ENCODE results near the gene NXT1. TPM values are rescaled to one million over a fixed set of nuclear protein-coding genes. Genes with fewer than 3 reads are reported as not detected.

Gene NXT1
- total and polyA plus RNA-seq, 2 donors (not counting 1 experiment from before 2014, with no cell fraction given) = 21.4 to 147 TPM

DNA sequence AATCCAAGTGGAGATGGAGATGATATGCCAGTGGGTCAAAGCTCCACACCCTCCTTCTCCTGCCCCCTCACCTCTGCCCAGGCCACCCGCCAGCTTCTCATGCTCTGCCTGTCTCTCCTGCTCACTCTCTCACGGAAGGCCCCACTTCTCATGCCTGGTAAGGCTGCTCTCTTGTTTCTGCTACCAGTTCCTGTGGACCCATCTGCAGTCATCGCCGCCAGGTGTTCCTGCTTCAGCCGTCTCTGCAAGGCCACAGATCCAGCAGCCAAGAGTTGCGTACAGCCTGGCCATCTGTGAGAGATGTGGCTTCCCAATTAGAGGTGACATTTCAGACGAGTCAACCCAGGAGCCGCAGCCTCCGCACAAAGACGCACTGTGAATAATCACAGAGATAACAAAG lies 40.8 kb upstream of the NXT1 start:
- ATAC-seq (ENCODE audit: low read depth) = no peak
- no peak overlapping the region for H3K27ac Mint-ChIP-seq
- ChIA-PET POLR2A (no interaction called here), CTCF (no interaction called here)
- no peaks in the 10 kb centered on the region for H3K36me3 ChIP-seq (replicated peaks in 1 of 2; ENCODE audit: control extremely low read depth in 1 of 2, control insufficient read depth in 1 of 2, extremely low read depth in 1 of 2, insufficient read depth in 2 of 2, low read length in 1 of 2)
- 95% methylated on average over 10 of the region's 10 CpGs for WGBS (ENCODE audit: insufficient coverage)
- no peak overlapping the region for H2AFZ ChIP-seq (ENCODE audit: insufficient read depth, low read depth, low read length, poor library complexity, severe bottlenecking)
- no peak for TF ChIP-seq EZH2 (IDR thresholded peaks at IDR 0.05; ENCODE audit: borderline replicate concordance, insufficient read depth, low read depth, low read length, poor library complexity, severe bottlenecking)
- TF ChIP-seq, protein P1, sequence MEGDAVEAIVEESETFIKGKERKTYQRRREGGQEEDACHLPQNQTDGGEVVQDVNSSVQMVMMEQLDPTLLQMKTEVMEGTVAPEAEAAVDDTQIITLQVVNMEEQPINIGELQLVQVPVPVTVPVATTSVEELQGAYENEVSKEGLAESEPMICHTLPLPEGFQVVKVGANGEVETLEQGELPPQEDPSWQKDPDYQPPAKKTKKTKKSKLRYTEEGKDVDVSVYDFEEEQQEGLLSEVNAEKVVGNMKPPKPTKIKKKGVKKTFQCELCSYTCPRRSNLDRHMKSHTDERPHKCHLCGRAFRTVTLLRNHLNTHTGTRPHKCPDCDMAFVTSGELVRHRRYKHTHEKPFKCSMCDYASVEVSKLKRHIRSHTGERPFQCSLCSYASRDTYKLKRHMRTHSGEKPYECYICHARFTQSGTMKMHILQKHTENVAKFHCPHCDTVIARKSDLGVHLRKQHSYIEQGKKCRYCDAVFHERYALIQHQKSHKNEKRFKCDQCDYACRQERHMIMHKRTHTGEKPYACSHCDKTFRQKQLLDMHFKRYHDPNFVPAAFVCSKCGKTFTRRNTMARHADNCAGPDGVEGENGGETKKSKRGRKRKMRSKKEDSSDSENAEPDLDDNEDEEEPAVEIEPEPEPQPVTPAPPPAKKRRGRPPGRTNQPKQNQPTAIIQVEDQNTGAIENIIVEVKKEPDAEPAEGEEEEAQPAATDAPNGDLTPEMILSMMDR (IDR thresholded peaks at IDR 0.05) = no peak
- H3K4me3 ChIP-seq (ENCODE audit: control extremely low read depth in 1 of 5, extremely low read depth in 1 of 5, insufficient read depth in 1 of 5, low read depth in 2 of 5, low read length in 4 of 5) = no peak overlapping the region
- no peak for DNase-seq
- no peaks in the 10 kb centered on the region for H3K9me3 Mint-ChIP-seq (ENCODE audit: insufficient read depth)
- H3K27ac ChIP-seq (ENCODE audit: low read length in 2 of 2) = no peak overlapping the region
- H3K4me1 ChIP-seq (ENCODE audit: control insufficient read depth in 2 of 2, insufficient read depth in 2 of 2, low read length in 2 of 2) = no peaks in the 10 kb centered on the region
- no peak overlapping the region for H3K4me2 ChIP-seq (replicated peaks; ENCODE audit: low read depth, low read length, poor library complexity, severe bottlenecking)
- H3K9me3 ChIP-seq (ENCODE audit: control extremely low read depth in 1 of 3, control insufficient read depth in 2 of 3, insufficient read depth in 1 of 3, low read length in 2 of 3) = no peaks in the 10 kb centered on the region
- H3K27me3 Mint-ChIP-seq = peaks cover 6% of the 10 kb centered on the region
- intact Hi-C loops (cut with micrococcal nuclease) = no loop called here
- no peaks in the 10 kb centered on the region for H3K27me3 ChIP-seq (replicated peaks in 1 of 4; ENCODE audit: control extremely low read depth in 1 of 4, control insufficient read depth in 3 of 4, insufficient read depth in 4 of 4, low read length in 3 of 4)
- H3K4me3 Mint-ChIP-seq = no peak overlapping the region
- H3K79me2 ChIP-seq (ENCODE audit: control insufficient read depth, insufficient read depth, low read length) = no peaks in the 10 kb centered on the region
- H4K20me1 ChIP-seq (ENCODE audit: control insufficient read depth, insufficient read depth, low read length, poor library complexity, severe bottlenecking) = no peaks in the 10 kb centered on the region
- H3K9ac ChIP-seq (ENCODE audit: low read length) = no peak overlapping the region
- H3K4me1 Mint-ChIP-seq = no peaks in the 10 kb centered on the region

DNA sequence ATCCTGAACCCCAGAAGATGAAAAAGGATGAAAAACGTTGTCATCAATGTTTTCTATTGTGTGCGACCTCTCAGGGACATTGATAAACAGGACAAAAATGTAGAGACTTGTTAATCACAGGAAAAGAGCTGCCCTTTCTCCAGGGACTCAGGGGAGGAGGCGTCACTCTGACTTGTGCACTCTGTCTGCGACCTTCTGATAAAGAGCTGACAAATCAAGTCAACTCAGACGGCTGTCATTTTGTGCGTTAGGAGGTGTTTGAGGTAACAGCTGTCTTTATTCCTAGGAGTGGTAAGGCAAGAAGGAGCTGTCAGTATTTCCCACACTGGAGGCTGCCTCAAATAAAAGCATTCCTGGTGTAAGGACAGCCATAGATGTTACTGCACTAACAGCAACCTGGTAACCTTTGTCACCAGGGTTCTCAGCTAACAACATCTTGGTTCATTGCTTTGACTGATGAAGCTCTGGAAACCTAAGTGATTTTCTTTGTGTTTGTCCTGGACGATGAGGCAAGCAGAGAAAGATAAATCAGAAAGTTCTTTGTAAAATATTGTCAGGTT lies 38.6 kb upstream of the NXT1 start:
- no peak overlapping the region for H3K27ac Mint-ChIP-seq
- 52% methylated on average over 4 of the region's 7 CpGs for WGBS (ENCODE audit: insufficient coverage)

More for the DNA sequence above, 38.6 kb upstream of the NXT1 start:
- Mint-ChIP-seq H3K9me3 (ENCODE audit: insufficient read depth) (no peaks in the 10 kb centered on the region), H3K27me3 (peaks cover 14% of the 10 kb centered on the region), H3K4me1 (no peaks in the 10 kb centered on the region), H3K4me3 (no peak overlapping the region)
- Histone ChIP-seq H3K79me2 (ENCODE audit: control insufficient read depth, insufficient read depth, low read length) (no peaks in the 10 kb centered on the region), H3K4me2 (replicated peaks; ENCODE audit: low read depth, low read length, poor library complexity, severe bottlenecking) (no peak overlapping the region), H4K20me1 (ENCODE audit: control insufficient read depth, insufficient read depth, low read length, poor library complexity, severe bottlenecking) (no peaks in the 10 kb centered on the region), H3K27me3 (replicated peaks in 1 of 4; ENCODE audit: control extremely low read depth in 1 of 4, control insufficient read depth in 3 of 4, insufficient read depth in 4 of 4, low read length in 3 of 4) (no peaks in the 10 kb centered on the region), H3K36me3 (replicated peaks in 1 of 2; ENCODE audit: control extremely low read depth in 1 of 2, control insufficient read depth in 1 of 2, extremely low read depth in 1 of 2, insufficient read depth in 2 of 2, low read length in 1 of 2) (no peaks in the 10 kb centered on the region), H3K9me3 (ENCODE audit: control extremely low read depth in 1 of 3, control insufficient read depth in 2 of 3, insufficient read depth in 1 of 3, low read length in 2 of 3) (no peaks in the 10 kb centered on the region), H3K9ac (ENCODE audit: low read length) (no peak overlapping the region), H3K4me3 (ENCODE audit: control extremely low read depth in 1 of 5, extremely low read depth in 1 of 5, insufficient read depth in 1 of 5, low read depth in 2 of 5, low read length in 4 of 5) (no peak overlapping the region), H3K27ac (ENCODE audit: low read length in 2 of 2) (no peak overlapping the region), H2AFZ (ENCODE audit: insufficient read depth, low read depth, low read length, poor library complexity, severe bottlenecking) (no peak overlapping the region), H3K4me1 (ENCODE audit: control insufficient read depth in 2 of 2, insufficient read depth in 2 of 2, low read length in 2 of 2) (no peaks in the 10 kb centered on the region)
- ChIA-PET CTCF (no interaction called here), POLR2A (no interaction called here)
- TF ChIP-seq, protein P1 (IDR thresholded peaks at IDR 0.05) = no peak
- TF ChIP-seq EZH2 (IDR thresholded peaks at IDR 0.05; ENCODE audit: borderline replicate concordance, insufficient read depth, low read depth, low read length, poor library complexity, severe bottlenecking) = no peak
- intact Hi-C loops (cut with micrococcal nuclease) = no loop called here
- ATAC-seq (ENCODE audit: low read depth) (no peak), DNase-seq (no peak)

All from B cell (primary cell).